HepG2 (cell line): ENCODE data around the gene EXOC6B. TPM values are rescaled to one million over a fixed set of nuclear protein-coding genes. Genes with fewer than 3 reads are reported as not detected.

Experiments
- ATAC-seq: fragments of 200-7000 bp; cut with Tn5 transposase; 3 replicates; pipeline ENCODE4 v1.9.1; 2020; ENCODE audit warnings: mild to moderate bottlenecking, moderate library complexity
- BruUV-seq: library from RNA; stranded (reverse); fragments of 400-500 nt; replicated peaks from 2 replicates; lab custom pipeline; 2021; lab: Mats Ljungman, UMichigan
- CTCF ChIA-PET: fragments of 300-600 bp; formaldehyde crosslinking; extraction: SDS; loops from one replicate; lab custom pipeline; 2021; ENCODE audit warnings: low total read pairs, inconsistent platforms, low intra/inter-chr PET ratio; lab: Yijun Ruan, JAX
- POLR2A ChIA-PET: fragments of 350-600 bp; sonication (Branson Sonifier 250); formaldehyde crosslinking; loops from one replicate; lab custom pipeline; 2020; ENCODE audit warnings: antibody characterized with exemption, inconsistent platforms; lab: Yijun Ruan, JAX
- DNase-seq: peaks from one replicate; pipeline ENCODE4 v3.0.0-alpha.2; 2015; ENCODE audit warnings: low spot score
- FAIRE-seq: peaks from 3 replicates; lab custom pipeline; 2011; peaks lifted over from hg19 to GRCh38; lab: Jason Lieb, UNC
- H2AFZ ChIP-seq: one replicate; pipeline ENCODE4 v1.6.1; 2011; ENCODE audit warnings: low read length, inconsistent platforms
- H3K27ac ChIP-seq: fragments of 300-600 bp; 3 replicates; pipeline ENCODE4 v1.8.0; 2011; ENCODE audit warnings: mixed run types, mild to moderate bottlenecking, mixed read lengths, low read length, inconsistent platforms; ENCODE audit not compliant: insufficient read depth; ENCODE audit errors: extremely low read length
- H3K27me3 ChIP-seq, 2 experiments: fragments of 200-600 bp in 1 of 2; 2 replicates in 1 of 2; 3 replicates in 1 of 2; pipeline versions ENCODE4 v1.6.0 to v1.8.0; 2011; ENCODE audit warnings: low read length in 2 of 2, mild to moderate bottlenecking in 2 of 2, moderate library complexity in 2 of 2, inconsistent platforms in 1 of 2; ENCODE audit not compliant: insufficient read depth in 2 of 2, control insufficient read depth in 1 of 2
- H3K36me3 ChIP-seq, 2 experiments: fragments of 200-600 bp in 1 of 2; replicated peaks in 1 of 2; 2 replicates in 1 of 2; 3 replicates in 1 of 2; pipeline versions ENCODE4 v1.5.1 to v1.8.0; 2011; ENCODE audit warnings: low read length in 2 of 2, inconsistent platforms in 1 of 2; ENCODE audit not compliant: insufficient read depth in 2 of 2, control insufficient read depth in 1 of 2
- H3K4me1 ChIP-seq: 2 replicates; pipeline ENCODE4 v1.5.1; 2012; ENCODE audit warnings: low read length, inconsistent platforms; ENCODE audit not compliant: insufficient read depth
- H3K4me2 ChIP-seq: 2 replicates; pipeline ENCODE4 v1.6.0; 2011; ENCODE audit warnings: low read depth, low read length, inconsistent platforms
- H3K4me3 ChIP-seq, 3 experiments: fragments of 200-600 bp in 1 of 3; sonication (generic), shearing (Covaris generic) in 1 of 3; replicated peaks in 1 of 3; 2 replicates each; pipeline ENCODE4 v1.5.1; 2011 to 2016; ENCODE audit warnings: low read length in 3 of 3, inconsistent platforms in 2 of 3, low read depth in 2 of 3, mild to moderate bottlenecking in 2 of 3, control low read depth in 1 of 3, mixed read lengths in 1 of 3; ENCODE audit not compliant: insufficient read depth in 1 of 3
- H3K79me2 ChIP-seq: one replicate; pipeline ENCODE4 v1.6.1; 2011; ENCODE audit warnings: low read length, inconsistent platforms; ENCODE audit not compliant: insufficient read depth
- H3K9ac ChIP-seq: 2 replicates; pipeline ENCODE4 v1.6.0; 2011; ENCODE audit warnings: mild to moderate bottlenecking, low read depth, low read length, inconsistent platforms; ENCODE audit not compliant: insufficient read depth
- H3K9me3 ChIP-seq: 2 replicates; pipeline ENCODE4 v1.5.1; 2012; ENCODE audit warnings: mild to moderate bottlenecking, low read length
- H4K20me1 ChIP-seq: 2 replicates; pipeline ENCODE4 v1.6.0; 2011; ENCODE audit warnings: inconsistent platforms, mild to moderate bottlenecking, low read length, moderate library complexity; ENCODE audit not compliant: insufficient read depth
- DNMT3B ChIP-seq: conservative IDR thresholded peaks from 2 replicates; pipeline ENCODE4 v1.6.1; 2016; ENCODE audit warnings: missing biosample characterization, control low read depth
- HNRNPL ChIP-seq: fragments of 200-400 bp; formaldehyde crosslinking; IDR thresholded peaks from 2 replicates; pipeline ENCODE4 v1.6.1; 2017; ENCODE audit warnings: mild to moderate bottlenecking, low read depth, low read length
- IKZF4 ChIP-seq: sonication (generic); formaldehyde crosslinking; IDR thresholded peaks from 2 replicates; pipeline ENCODE4 v1.5.1; 2020; ENCODE audit warnings: borderline replicate concordance, mild to moderate bottlenecking, low read depth, missing genetic modification reagents; ENCODE audit errors: not compliant biosample characterization
- JARID2 ChIP-seq: sonication (generic); formaldehyde crosslinking; IDR thresholded peaks from 2 replicates; pipeline ENCODE4 v1.8.1; 2023; ENCODE audit warnings: missing genetic modification reagents, inconsistent platforms; ENCODE audit not compliant: insufficient replicate concordance
- NFE2L2 ChIP-seq: fragments of 150-350 bp; IDR thresholded peaks from 2 replicates; pipeline ENCODE4 v1.6.1; 2014; ENCODE audit warnings: low read length
- PRPF4 ChIP-seq: fragments of 200-400 bp; formaldehyde crosslinking; IDR thresholded peaks from 2 replicates; pipeline ENCODE4 v1.6.1; 2016; ENCODE audit warnings: low read length, low read depth; ENCODE audit not compliant: poor library complexity, severe bottlenecking
- SATB2 ChIP-seq: sonication (generic); formaldehyde crosslinking; IDR thresholded peaks from 2 replicates; pipeline ENCODE4 v1.5.0; 2020; ENCODE audit warnings: missing genetic modification reagents
- TCF7L2 ChIP-seq: IDR thresholded peaks from 2 replicates; pipeline ENCODE4 v1.6.1; 2011; ENCODE audit warnings: mild to moderate bottlenecking, low read depth, low read length, moderate library complexity
- XRCC5 ChIP-seq: fragments of 200-400 bp; formaldehyde crosslinking; optimal IDR thresholded peaks from 2 replicates; pipeline ENCODE3; 2017; ENCODE audit warnings: mild to moderate bottlenecking, low read length
- ZNF496 ChIP-seq: sonication (generic); formaldehyde crosslinking; IDR thresholded peaks from 2 replicates; pipeline ENCODE4 v1.8.1; 2023; ENCODE audit warnings: mild to moderate bottlenecking, moderate library complexity, missing genetic modification reagents; ENCODE audit not compliant: insufficient replicate concordance
- ZNF567 ChIP-seq: sonication (generic); formaldehyde crosslinking; IDR thresholded peaks from 2 replicates; pipeline ENCODE4 v1.8.1; 2023; ENCODE audit warnings: mild to moderate bottlenecking, missing genetic modification reagents, borderline replicate concordance
- ZNF572 ChIP-seq: sonication (generic); formaldehyde crosslinking; IDR thresholded peaks from 2 replicates; pipeline ENCODE4 v1.5.1; 2020; ENCODE audit warnings: mild to moderate bottlenecking, missing genetic modification reagents
- WGBS: methylation state at CpG from one replicate; pipeline ENCODE4 v1.1.6; 2017; ENCODE audit warnings: low lambda C conversion rate; 5-methylcytosine and 5-hydroxymethylcytosine counted together
- in situ Hi-C: cut with HindIII; loops from 2 replicates; pipeline ENCODE4 v1.10.0; 2017; ENCODE audit warnings: low pct_unique_long_range_greater_than_20kb; ENCODE audit not compliant: extremely low pct_ligation_motif_present
- intact Hi-C: fragments of 100-400 bp; cut with micrococcal nuclease; formaldehyde crosslinking; loops from one replicate; pipeline ENCODE4 v1.10.0; 2022; ENCODE audit not compliant: unreplicated experiment
- polyA plus RNA-seq, 8 experiments: library from polyadenylated mRNA; depleted of rRNA in 3 of 8; stranded (reverse) in 7 of 8; unstranded in 1 of 8; fragments of >200 nt; fragmentation: Illumina TruSeq in 4 of 8; extraction: Trizol in 4 of 8; gene quantifications; 2 replicates each; pipeline versions ENCODE4 v1.2.1 to v1.2.3, GENCODE V29; 2011 to 2016; ENCODE audit warnings: low read depth in 4 of 8, missing spikeins in 1 of 8, mixed read lengths in 1 of 8; ENCODE audit not compliant: insufficient read depth in 1 of 8
- total RNA-seq, 5 experiments: library from RNA; depleted of rRNA; stranded (reverse); fragments of >200 nt; fragmentation: Illumina TruSeq; extraction: Trizol; gene quantifications; 2 replicates each; pipeline ENCODE4 v1.2.3, GENCODE V29; 2016; ENCODE audit warnings: low read depth in 1 of 5
- TF ChIP-seq, protein P1 (sequence below): fragments of 450-650 bp; IDR thresholded peaks from 2 replicates; pipeline ENCODE4 v1.6.1; 2017
- TF ChIP-seq, protein P2 (sequence below): sonication (generic); formaldehyde crosslinking; IDR thresholded peaks from 2 replicates; pipeline ENCODE4 v1.4.0; 2020; ENCODE audit warnings: missing genetic modification reagents, borderline replicate concordance
- TF ChIP-seq, protein P3 (sequence below): sonication (generic); formaldehyde crosslinking; IDR thresholded peaks from 2 replicates; pipeline ENCODE4 v1.8.1; 2023; ENCODE audit warnings: missing genetic modification reagents, inconsistent platforms, borderline replicate concordance

EXOC6B gene
- total and polyA plus RNA-seq, 2 of the 13 experiments (the other 11 are each of a cell fraction or from before 2014, with no cell fraction given): 9.1 to 15.9 TPM

DNA sequence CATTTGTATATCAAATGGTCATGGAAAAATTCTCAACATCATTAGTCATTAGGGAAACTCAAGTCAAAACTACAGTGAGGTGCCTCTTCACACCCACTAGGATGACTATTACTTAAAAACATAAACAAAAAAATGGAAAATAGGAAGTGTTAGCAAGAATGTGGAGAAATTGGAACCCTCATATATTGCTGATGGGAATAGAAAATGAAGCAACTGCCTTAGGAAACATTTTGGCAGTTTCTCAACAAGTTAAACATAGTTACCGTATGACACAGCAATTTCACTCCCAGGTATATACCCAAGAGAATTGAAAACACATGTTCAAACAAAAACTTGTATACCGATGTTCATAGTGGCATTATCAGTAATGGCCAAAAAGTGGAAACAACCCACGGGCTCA is 660.0 kb downstream of the EXOC6B start:
- ChIA-PET CTCF (no interaction called here), POLR2A (no interaction called here)
- Histone ChIP-seq H3K79me2 (no peaks in the 10 kb centered on the region), H3K9ac (no peak overlapping the region), H3K4me2 (no peak overlapping the region), H3K27me3 (peaks cover 0 to 6% of the 10 kb centered on the region in 2 experiments; a peak in 2 of 5 replicates), H3K27ac (no peak overlapping the region), H3K36me3 (no peaks in the 10 kb centered on the region), H4K20me1 (no peaks in the 10 kb centered on the region), H3K4me1 (no peaks in the 10 kb centered on the region), H3K9me3 (no peaks in the 10 kb centered on the region), H2AFZ (no peak overlapping the region), H3K4me3 (no peak overlapping the region)
- no peak for FAIRE-seq
- 2% methylated on average over 3 of the region's 3 CpGs for whole genome bisulfite sequencing
- TF ChIP-seq SATB2: no peak
- TF ChIP-seq NFE2L2: peak; percentile 40; the same call in 1 of the 2 replicates
- no peak for TF ChIP-seq HNRNPL
- TF ChIP-seq IKZF4: no peak
- no peak for TF ChIP-seq ZNF567 (CRISPR knock-in tag)
- no TSS peak for BruUV-seq
- no peak for DNase-seq
- ATAC-seq: no peak
- in situ Hi-C loops: no loop called here
- intact Hi-C loops: no loop called here

DNA sequence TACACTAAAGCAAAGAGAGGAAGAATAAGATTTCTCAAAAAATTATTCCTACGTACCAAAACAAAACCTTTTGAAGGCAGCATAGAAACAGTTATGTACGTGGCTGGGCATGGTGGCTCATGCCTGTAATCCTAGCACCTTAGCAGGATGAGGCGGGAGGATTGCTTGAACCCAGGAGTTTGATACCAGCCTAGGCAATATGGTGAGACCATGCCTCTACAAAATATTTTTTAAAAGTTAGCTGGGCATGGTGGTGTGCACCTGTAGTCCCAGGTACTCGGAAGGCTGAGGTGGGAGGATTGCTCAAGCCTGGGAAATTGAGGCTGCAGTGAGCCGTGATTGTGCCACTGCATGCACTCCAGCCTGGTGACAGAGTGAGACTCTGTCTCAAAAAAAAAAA is 663.3 kb downstream of the EXOC6B start:
- H3K4me1 ChIP-seq: no peaks in the 10 kb centered on the region
- H3K27me3 ChIP-seq: peaks cover 2 to 38% of the 10 kb centered on the region in 2 experiments; a peak in 4 of 5 replicates
- FAIRE-seq (no peak), DNase-seq (no peak), ATAC-seq (no peak)
- no peaks in the 10 kb centered on the region for H3K36me3 ChIP-seq
- intact Hi-C loops: no loop called here
- H3K79me2 ChIP-seq: no peaks in the 10 kb centered on the region
- ChIA-PET CTCF (no interaction called here), POLR2A (no interaction called here)
- no peaks in the 10 kb centered on the region for H3K9me3 ChIP-seq
- H3K4me3 ChIP-seq: no peak overlapping the region
- WGBS: 29% methylated on average over 5 of the region's 5 CpGs
- in situ Hi-C loops: no loop called here
- H4K20me1 ChIP-seq: no peaks in the 10 kb centered on the region; the same call in 1 of the 2 replicates
- no TSS peak for BruUV-seq
- H3K9ac ChIP-seq: no peak overlapping the region
- no peak overlapping the region for H3K27ac ChIP-seq
- H3K4me2 ChIP-seq: no peak overlapping the region
- H2AFZ ChIP-seq: no peak overlapping the region
- TF ChIP-seq JARID2 (CRISPR knock-in tag) (no peak), PRPF4 (no peak), XRCC5 (no peak), ZNF572 (no peak), TCF7L2 (no peak), DNMT3B (CRISPR knock-in tag) (no peak), ZNF496 (no peak)
- TF ChIP-seq, protein P1, sequence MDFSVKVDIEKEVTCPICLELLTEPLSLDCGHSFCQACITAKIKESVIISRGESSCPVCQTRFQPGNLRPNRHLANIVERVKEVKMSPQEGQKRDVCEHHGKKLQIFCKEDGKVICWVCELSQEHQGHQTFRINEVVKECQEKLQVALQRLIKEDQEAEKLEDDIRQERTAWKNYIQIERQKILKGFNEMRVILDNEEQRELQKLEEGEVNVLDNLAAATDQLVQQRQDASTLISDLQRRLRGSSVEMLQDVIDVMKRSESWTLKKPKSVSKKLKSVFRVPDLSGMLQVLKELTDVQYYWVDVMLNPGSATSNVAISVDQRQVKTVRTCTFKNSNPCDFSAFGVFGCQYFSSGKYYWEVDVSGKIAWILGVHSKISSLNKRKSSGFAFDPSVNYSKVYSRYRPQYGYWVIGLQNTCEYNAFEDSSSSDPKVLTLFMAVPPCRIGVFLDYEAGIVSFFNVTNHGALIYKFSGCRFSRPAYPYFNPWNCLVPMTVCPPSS: no peak
- TF ChIP-seq, protein P2, sequence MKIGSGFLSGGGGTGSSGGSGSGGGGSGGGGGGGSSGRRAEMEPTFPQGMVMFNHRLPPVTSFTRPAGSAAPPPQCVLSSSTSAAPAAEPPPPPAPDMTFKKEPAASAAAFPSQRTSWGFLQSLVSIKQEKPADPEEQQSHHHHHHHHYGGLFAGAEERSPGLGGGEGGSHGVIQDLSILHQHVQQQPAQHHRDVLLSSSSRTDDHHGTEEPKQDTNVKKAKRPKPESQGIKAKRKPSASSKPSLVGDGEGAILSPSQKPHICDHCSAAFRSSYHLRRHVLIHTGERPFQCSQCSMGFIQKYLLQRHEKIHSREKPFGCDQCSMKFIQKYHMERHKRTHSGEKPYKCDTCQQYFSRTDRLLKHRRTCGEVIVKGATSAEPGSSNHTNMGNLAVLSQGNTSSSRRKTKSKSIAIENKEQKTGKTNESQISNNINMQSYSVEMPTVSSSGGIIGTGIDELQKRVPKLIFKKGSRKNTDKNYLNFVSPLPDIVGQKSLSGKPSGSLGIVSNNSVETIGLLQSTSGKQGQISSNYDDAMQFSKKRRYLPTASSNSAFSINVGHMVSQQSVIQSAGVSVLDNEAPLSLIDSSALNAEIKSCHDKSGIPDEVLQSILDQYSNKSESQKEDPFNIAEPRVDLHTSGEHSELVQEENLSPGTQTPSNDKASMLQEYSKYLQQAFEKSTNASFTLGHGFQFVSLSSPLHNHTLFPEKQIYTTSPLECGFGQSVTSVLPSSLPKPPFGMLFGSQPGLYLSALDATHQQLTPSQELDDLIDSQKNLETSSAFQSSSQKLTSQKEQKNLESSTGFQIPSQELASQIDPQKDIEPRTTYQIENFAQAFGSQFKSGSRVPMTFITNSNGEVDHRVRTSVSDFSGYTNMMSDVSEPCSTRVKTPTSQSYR: no peak
- TF ChIP-seq, protein P3, sequence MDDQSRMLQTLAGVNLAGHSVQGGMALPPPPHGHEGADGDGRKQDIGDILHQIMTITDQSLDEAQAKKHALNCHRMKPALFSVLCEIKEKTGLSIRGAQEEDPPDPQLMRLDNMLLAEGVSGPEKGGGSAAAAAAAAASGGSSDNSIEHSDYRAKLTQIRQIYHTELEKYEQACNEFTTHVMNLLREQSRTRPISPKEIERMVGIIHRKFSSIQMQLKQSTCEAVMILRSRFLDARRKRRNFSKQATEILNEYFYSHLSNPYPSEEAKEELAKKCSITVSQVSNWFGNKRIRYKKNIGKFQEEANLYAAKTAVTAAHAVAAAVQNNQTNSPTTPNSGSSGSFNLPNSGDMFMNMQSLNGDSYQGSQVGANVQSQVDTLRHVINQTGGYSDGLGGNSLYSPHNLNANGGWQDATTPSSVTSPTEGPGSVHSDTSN (CRISPR knock-in tag): no peak
